Omental fat pad (tissue), 4 donors: ENCODE results near the gene NRCAM. TPM values are rescaled to one million over a fixed set of nuclear protein-coding genes. Genes with fewer than 3 reads are reported as not detected.

ENCODE experiments used
- ATAC-seq: fragments of 150-250 bp; one replicate; pipeline ENCODE4 v1.9.1; 2016; ENCODE audit warnings: mild to moderate bottlenecking, moderate library complexity; ENCODE audit not compliant: low FRiP score
- DNase-seq: peaks from one replicate; pipeline ENCODE4 v3.0.0-alpha.2; 2019; ENCODE audit warnings: low spot score
- total RNA-seq, 4 donors: library from RNA; depleted of rRNA; stranded (reverse); fragments of >200 nt; gene quantifications; one replicate each; pipeline ENCODE4 v1.1.0, GENCODE V29; 2016
- TF ChIP-seq, protein P1 (sequence below), 3 donors: fragments of 450-650 bp; IDR thresholded peaks; one replicate each; pipeline ENCODE4 v1.5.1; 2016 to 2017; ENCODE audit warnings: antibody characterized with exemption in 3 of 3, mild to moderate bottlenecking in 3 of 3, moderate library complexity in 2 of 3

The NRCAM gene
- total RNA-seq, 4 donors from 2014 or later, result 1.9 to 6.5 (median 4.6) TPM

DNA sequence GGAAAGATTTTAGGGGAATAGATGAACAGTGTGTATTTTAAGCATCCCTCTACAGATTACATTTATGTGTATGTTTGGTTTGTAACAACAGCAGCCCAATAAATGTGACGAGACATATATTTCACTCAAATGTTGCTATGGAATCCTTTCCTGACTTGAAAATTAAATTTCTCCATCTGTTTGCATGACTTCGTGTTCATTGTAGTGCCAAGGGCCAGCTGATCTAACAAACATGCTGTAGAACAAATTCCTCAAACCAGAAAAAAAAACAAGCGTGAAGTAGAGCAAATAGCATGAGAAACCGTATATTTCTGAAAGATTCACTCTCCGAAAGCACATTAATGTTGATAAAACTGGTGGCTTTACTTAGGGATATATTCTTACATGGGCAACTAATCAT is 87.8 kb downstream of the NRCAM start:
- ATAC-seq (no peak), DNase-seq (no peak)
- TF ChIP-seq, protein P1, sequence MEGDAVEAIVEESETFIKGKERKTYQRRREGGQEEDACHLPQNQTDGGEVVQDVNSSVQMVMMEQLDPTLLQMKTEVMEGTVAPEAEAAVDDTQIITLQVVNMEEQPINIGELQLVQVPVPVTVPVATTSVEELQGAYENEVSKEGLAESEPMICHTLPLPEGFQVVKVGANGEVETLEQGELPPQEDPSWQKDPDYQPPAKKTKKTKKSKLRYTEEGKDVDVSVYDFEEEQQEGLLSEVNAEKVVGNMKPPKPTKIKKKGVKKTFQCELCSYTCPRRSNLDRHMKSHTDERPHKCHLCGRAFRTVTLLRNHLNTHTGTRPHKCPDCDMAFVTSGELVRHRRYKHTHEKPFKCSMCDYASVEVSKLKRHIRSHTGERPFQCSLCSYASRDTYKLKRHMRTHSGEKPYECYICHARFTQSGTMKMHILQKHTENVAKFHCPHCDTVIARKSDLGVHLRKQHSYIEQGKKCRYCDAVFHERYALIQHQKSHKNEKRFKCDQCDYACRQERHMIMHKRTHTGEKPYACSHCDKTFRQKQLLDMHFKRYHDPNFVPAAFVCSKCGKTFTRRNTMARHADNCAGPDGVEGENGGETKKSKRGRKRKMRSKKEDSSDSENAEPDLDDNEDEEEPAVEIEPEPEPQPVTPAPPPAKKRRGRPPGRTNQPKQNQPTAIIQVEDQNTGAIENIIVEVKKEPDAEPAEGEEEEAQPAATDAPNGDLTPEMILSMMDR (IDR thresholded peaks at IDR 0.05), result no peak

DNA sequence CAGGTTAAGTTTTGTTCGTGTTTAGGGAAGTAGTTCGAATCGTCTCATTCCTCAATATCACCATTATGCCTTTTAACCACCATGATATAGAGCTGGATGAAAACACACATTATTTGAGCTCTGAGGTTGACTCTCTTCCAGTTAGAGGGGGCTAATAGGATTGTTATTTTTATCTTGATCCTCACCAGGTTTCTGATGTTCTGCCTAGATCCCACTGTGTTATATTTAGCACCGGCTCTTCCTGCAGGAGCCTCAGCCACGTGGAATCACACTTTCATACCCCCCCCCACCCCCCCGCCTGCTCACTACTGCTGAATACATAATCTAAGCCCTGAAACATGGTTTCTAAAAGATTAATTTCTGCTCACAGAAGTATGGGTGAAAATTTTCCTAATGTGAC is 88.3 kb downstream of the NRCAM start:
- no peak for ATAC-seq
- no peak for DNase-seq
- TF ChIP-seq, protein P1 (IDR thresholded peaks at IDR 0.05), result no peak

DNA sequence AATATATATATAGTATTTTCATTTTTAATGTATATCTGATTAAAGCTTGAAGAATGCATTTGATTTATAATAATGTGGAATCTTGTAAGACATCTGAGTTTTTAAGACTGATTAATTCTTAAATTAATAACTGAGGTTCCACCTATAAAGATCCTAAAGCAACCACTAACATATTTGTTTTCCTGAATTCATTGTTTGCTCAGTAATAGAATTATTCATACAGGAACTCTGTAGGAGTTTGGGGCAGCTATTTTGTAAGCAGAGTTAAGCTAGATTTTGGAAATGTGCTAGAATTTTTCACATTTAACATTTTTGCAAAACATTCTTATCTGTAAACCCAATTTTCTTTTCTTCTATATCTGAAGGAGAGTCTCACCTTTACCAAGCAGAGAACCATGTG is 88.9 kb downstream of the NRCAM start:
- DNase-seq, result no peak
- TF ChIP-seq, protein P1 (IDR thresholded peaks at IDR 0.05), result no peak
- ATAC-seq, result no peak

DNA sequence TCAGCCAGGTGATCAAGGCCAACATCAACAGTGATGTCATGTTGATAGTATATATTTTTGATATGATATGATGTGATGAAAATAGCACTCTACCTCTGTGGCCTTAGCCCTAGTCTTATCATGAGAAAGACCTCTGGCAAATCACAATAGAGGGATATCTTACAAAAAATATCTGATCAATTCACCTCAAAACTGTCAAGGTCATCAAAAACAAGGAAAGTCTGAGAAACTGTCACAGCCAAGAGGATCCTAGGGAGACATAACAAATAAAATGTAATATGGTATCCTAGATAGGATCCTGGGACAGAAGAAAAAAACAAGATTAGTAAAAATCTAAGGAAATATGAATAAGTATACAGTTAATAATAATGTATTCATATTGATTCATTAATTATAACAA is 92.6 kb downstream of the NRCAM start:
- TF ChIP-seq, protein P1 (IDR thresholded peaks at IDR 0.05), result no peak
- no peak for DNase-seq

DNA sequence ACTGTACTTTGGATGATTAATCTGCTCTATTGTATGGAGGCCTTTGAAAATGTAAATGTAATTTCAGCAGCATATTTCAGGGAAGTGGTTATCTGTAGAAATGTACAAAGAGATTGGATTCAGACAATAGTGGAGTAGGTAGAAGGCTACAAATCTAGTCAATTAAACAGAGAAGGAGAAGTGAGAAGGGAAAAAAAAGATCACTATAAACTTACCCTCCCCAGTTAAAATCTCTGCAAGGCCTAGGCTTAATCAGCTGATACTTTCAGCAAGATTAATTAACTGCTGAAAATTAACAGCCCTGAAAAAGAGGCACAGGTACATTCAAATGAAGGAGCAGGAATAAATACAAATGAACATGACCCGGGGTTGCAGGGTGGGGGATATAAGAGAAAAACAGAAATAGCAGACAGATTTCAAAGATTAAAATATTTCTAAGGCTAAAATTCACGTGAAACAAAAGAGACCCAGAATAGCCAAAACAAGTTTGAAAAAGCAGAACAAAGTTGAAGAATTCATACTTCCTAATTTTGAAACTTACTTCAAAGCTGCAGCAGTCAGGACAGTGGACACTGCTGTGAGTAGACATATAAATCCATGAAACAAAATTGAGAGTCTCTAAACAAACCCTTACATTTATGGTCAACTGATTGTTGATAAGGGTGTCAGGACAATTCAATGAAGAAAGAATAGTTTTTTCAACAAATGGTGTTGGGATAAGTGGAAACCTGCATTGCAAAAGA is 96.0 kb downstream of the NRCAM start:
- no peak for DNase-seq
- TF ChIP-seq, protein P1 (IDR thresholded peaks at IDR 0.05), result no peak
- no peak for ATAC-seq

More for the DNA sequence above, 92.6 kb downstream of the NRCAM start:
- no peak for ATAC-seq

DNA sequence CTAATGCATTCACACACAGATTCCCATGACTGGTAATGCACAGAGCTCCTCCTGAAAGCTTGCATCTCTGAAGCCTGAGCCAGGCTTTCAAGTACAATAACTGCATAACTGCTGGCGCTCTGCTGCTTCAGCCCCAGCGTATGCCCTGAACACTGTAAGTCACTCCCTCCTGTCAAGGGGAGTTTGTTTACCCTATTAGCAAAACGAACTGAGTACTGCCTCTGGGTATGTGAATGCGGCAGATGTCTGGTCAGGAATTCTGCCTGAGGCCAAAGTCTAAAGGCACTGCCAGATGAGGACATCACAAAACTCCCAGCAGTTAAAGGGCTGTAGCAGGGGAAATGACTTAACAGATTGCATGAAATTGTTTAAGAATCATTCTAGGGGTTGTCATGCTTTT is 97.7 kb downstream of the NRCAM start:
- DNase-seq, result no peak
- TF ChIP-seq, protein P1 (IDR thresholded peaks at IDR 0.05), result no peak
- no peak for ATAC-seq

DNA sequence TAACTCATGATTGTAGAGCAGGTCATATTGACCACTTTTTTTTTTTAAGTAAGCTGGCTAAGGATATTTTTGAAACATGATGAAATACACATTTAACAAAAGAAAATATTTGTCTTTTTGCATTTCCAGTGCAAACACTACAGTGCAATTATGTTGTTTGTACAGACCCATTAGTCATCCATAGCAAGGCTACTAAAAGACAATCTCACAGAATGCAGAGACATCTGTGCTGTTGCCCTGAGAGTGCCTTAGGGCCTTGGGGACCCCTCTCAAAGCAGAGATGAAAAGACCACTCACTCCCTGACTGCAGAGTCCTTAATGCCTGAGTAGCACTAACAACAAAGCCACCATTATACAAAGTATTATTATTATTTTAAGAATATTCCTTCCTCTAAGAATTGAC is 104.5 kb downstream of the NRCAM start:
- ATAC-seq, result no peak
- TF ChIP-seq, protein P1 (IDR thresholded peaks at IDR 0.05), result no peak
- DNase-seq, result no peak
